ENCODE results near the gene UGT1A9.

Gene UGT1A9

GRCh38 chr2:233796254-233796653, 124.6 kb downstream of the UGT1A9 start:
- DNase-seq (ENCODE audit: low spot score), result no peak

- no peak for DNase-seq (ENCODE audit: low spot score)
These were observed 126.8 kb downstream of the UGT1A9 start for GRCh38 chr2:233798335-233799086.

- no peak for DNase-seq (ENCODE audit: low spot score)
These were observed 127.5 kb downstream of the UGT1A9 start for GRCh38 chr2:233799087-233799665.

GRCh38 chr2:233799716-233800115, 128.0 kb downstream of the UGT1A9 start:
- DNase-seq (ENCODE audit: low spot score), result no peak

GRCh38 chr2:233800208-233800607, 128.5 kb downstream of the UGT1A9 start:
- DNase-seq (ENCODE audit: low spot score), result no peak

- DNase-seq (ENCODE audit: low spot score), result no peak
These were observed 129.8 kb downstream of the UGT1A9 start for GRCh38 chr2:233801357-233802131.

GRCh38 chr2:233802132-233802815, 130.6 kb downstream of the UGT1A9 start:
- DNase-seq (ENCODE audit: low spot score), result no peak

GRCh38 chr2:233803292-233803911, 131.7 kb downstream of the UGT1A9 start:
- no peak for DNase-seq (ENCODE audit: low spot score)

GRCh38 chr2:233803994-233804393, 132.3 kb downstream of the UGT1A9 start:
- no peak for DNase-seq (ENCODE audit: low spot score)

GRCh38 chr2:233807215-233807865, 135.6 kb downstream of the UGT1A9 start:
- no peak for DNase-seq (ENCODE audit: low spot score)

- DNase-seq (ENCODE audit: low spot score), result no peak
These were observed 136.6 kb downstream of the UGT1A9 start for GRCh38 chr2:233807966-233808935.

GRCh38 chr2:233810385-233810784, 138.7 kb downstream of the UGT1A9 start:
- DNase-seq (ENCODE audit: low spot score), result no peak

- no peak for DNase-seq (ENCODE audit: low spot score)
These were observed 139.4 kb downstream of the UGT1A9 start for GRCh38 chr2:233811087-233811486.

- no peak for DNase-seq (ENCODE audit: low spot score)
These were observed 140.0 kb downstream of the UGT1A9 start for GRCh38 chr2:233811732-233812131.

- DNase-seq (ENCODE audit: low spot score), result no peak
These were observed 141.7 kb downstream of the UGT1A9 start for GRCh38 chr2:233813236-233814055.

- no peak for DNase-seq (ENCODE audit: low spot score)
These were observed 142.5 kb downstream of the UGT1A9 start for GRCh38 chr2:233814056-233814835.

- no peak for DNase-seq (ENCODE audit: low spot score)
These were observed 144.2 kb downstream of the UGT1A9 start for GRCh38 chr2:233815861-233816260.

- no peak for DNase-seq (ENCODE audit: low spot score)
These were observed 144.6 kb downstream of the UGT1A9 start for GRCh38 chr2:233816334-233816733.

- peak; percentile 58 for DNase-seq (ENCODE audit: low spot score)
These were observed 145.1 kb downstream of the UGT1A9 start for GRCh38 chr2:233816771-233817170.
